Cardiac fibroblast (primary cell): ENCODE data around the gene OSBPL6.
A peak's percentile ranks its signal among the peaks of the same experiment; 100 is the strongest.
"Not testable (repeated sequence)": the region's sequence is repeated elsewhere in the genome, so short reads cannot be mapped to it uniquely, and the experiment has no call there.

Experiments
- DNase-seq, 2 donors: peaks; one replicate each; pipeline versions ENCODE4 v3.0.0 to v3.0.0-alpha.2; 2010; ENCODE audit warnings: low read depth in 2 of 2
- H3K4me3 ChIP-seq, 2 donors: replicated peaks in 1 of 2; 1 replicate in 1 of 2; 2 replicates in 1 of 2; pipeline ENCODE4 v1.5.1; 2011; ENCODE audit warnings: low read depth in 2 of 2, low read length in 2 of 2, mild to moderate bottlenecking in 2 of 2, moderate library complexity in 1 of 2
- CTCF ChIP-seq: IDR thresholded peaks from one replicate; pipeline ENCODE4 v1.5.1; 2011; ENCODE audit warnings: low read depth, mild to moderate bottlenecking, low read length, inconsistent platforms

Gene OSBPL6

GRCh38 chr2:178195390-178196166, 1.3 kb downstream of the OSBPL6 start:
- TF ChIP-seq CTCF: no peak
- H3K4me3 ChIP-seq: peak overlapping the region; percentile 81 to 84
- DNase-seq: no peak

GRCh38 chr2:178197791-178198190, 3.5 kb downstream of the OSBPL6 start:
- no peak overlapping the region for H3K4me3 ChIP-seq
- no peak for DNase-seq
- no peak for TF ChIP-seq CTCF

- H3K4me3 ChIP-seq, DNase-seq: not testable (repeated sequence)
These were observed 4.1 kb downstream of the OSBPL6 start for GRCh38 chr2:178198441-178198840.

- no peak overlapping the region for H3K4me3 ChIP-seq
- no peak for TF ChIP-seq CTCF
- no peak for DNase-seq
These were observed 5.0 kb downstream of the OSBPL6 start for GRCh38 chr2:178199334-178199733.

GRCh38 chr2:178200331-178200730, 6.0 kb downstream of the OSBPL6 start:
- DNase-seq: no peak
- H3K4me3 ChIP-seq: no peak overlapping the region
- TF ChIP-seq CTCF: no peak

- no peak for TF ChIP-seq CTCF
- DNase-seq: no peak
- no peak overlapping the region for H3K4me3 ChIP-seq
These were observed 8.6 kb downstream of the OSBPL6 start for GRCh38 chr2:178202927-178203326.

GRCh38 chr2:178204977-178205376, 10.7 kb downstream of the OSBPL6 start:
- peak in 1 of 2 donors; percentile 13 for DNase-seq
- H3K4me3 ChIP-seq: no peak overlapping the region
- no peak for TF ChIP-seq CTCF
